MCF 10A (cell line): ENCODE measurements around the gene FUOM. TPM values are rescaled to one million over a fixed set of nuclear protein-coding genes. Genes with fewer than 3 reads are reported as not detected.

Experiments used
- BruUV-seq: library from RNA; stranded (reverse); fragments of 400-500 nt; replicated peaks from 2 replicates; lab custom pipeline; 2021; lab: Mats Ljungman, UMichigan
- CTCF ChIA-PET: fragments of 300-600 bp; sonication (Branson Sonifier 250); formaldehyde crosslinking; extraction: SDS; loops from one replicate; lab custom pipeline; 2021; ENCODE audit warnings: antibody characterized with exemption, inconsistent platforms; lab: Yijun Ruan, JAX
- POLR2A ChIA-PET: fragments of 300-600, 350-650 bp; sonication (Branson Sonifier 250); formaldehyde crosslinking; extraction: SDS; loops from one replicate; lab custom pipeline; 2020; ENCODE audit warnings: antibody characterized with exemption, inconsistent platforms; lab: Yijun Ruan, JAX
- DNase-seq: peaks from one replicate; pipeline ENCODE4 v3.0.0-alpha.2; 2018; ENCODE audit not compliant: unreplicated experiment
- H3K27ac Mint-ChIP-seq: one replicate; pipeline ENCODE4 v1.8.0; 2022; ENCODE audit warnings: mild to moderate bottlenecking, low read depth, mixed read lengths; ENCODE audit not compliant: unreplicated experiment
- H3K27me3 Mint-ChIP-seq: one replicate; pipeline ENCODE4 v1.8.0; 2022; ENCODE audit warnings: mixed read lengths; ENCODE audit not compliant: insufficient read depth, unreplicated experiment
- H3K36me3 Mint-ChIP-seq: one replicate; pipeline ENCODE4 v1.8.0; 2022; ENCODE audit warnings: mild to moderate bottlenecking, moderate library complexity, mixed read lengths; ENCODE audit not compliant: insufficient read depth, unreplicated experiment
- H3K4me1 Mint-ChIP-seq: one replicate; pipeline ENCODE4 v1.8.0; 2022; ENCODE audit warnings: mixed read lengths; ENCODE audit not compliant: insufficient read depth, unreplicated experiment
- H3K4me3 Mint-ChIP-seq: one replicate; pipeline ENCODE4 v1.8.0; 2022; ENCODE audit warnings: mild to moderate bottlenecking, moderate library complexity, mixed read lengths; ENCODE audit not compliant: unreplicated experiment
- H3K9me3 Mint-ChIP-seq: one replicate; pipeline ENCODE4 v1.8.0; 2022; ENCODE audit warnings: mixed read lengths; ENCODE audit not compliant: unreplicated experiment
- CTCF ChIP-seq: fragments of 200-600 bp; IDR thresholded peaks from one replicate; pipeline ENCODE4 v1.8.0; 2022; ENCODE audit warnings: antibody characterized with exemption, mild to moderate bottlenecking; ENCODE audit not compliant: unreplicated experiment
- intact Hi-C: fragments of 100-400 bp; cut with micrococcal nuclease; formaldehyde crosslinking; loops from 2 replicates; pipeline ENCODE4 v1.14.1; 2022
- total RNA-seq: library from RNA; stranded (reverse); gene quantifications from 2 replicates; pipeline ENCODE4 v1.2.3, GENCODE V29; 2022

The FUOM gene
- total RNA-seq, 1 experiment from 2014 or later, result 22.6 TPM

GRCh38 chr10:133379152-133379800 lies 21.5 kb upstream of the FUOM start, which contains the start of gene PAOX:
PAOX (plus strand) TSS chr10:133379262; CDS start chr10:133379317, 55 bp downstream.
- peak; percentile 29 for DNase-seq

GRCh38 chr10:133378251-133379096 lies 20.7 kb upstream of the FUOM start:
- TF ChIP-seq CTCF, result no peak
- ChIA-PET POLR2A (interaction anchor here (0.7 to 1.4 kb wide), 3 partner anchors 12 to 121 kb away, joined by 3 to 8 read pairs (median 5); partner anchors contain the start of gene MTG1), CTCF (interaction anchor here (0.9 to 1.1 kb wide), 2 partner anchors 10 to 115 kb away, joined by 3 to 4 read pairs; no protein-coding TSS in a partner anchor)
- H3K27ac Mint-ChIP-seq, result no peak overlapping the region
- H3K9me3 Mint-ChIP-seq, result no peaks in the 10 kb centered on the region
- no peaks in the 10 kb centered on the region for H3K36me3 Mint-ChIP-seq
- peak; percentile 29 for DNase-seq
- no peaks in the 10 kb centered on the region for H3K27me3 Mint-ChIP-seq
- intact Hi-C loops, result no loop called here
- peaks cover 5% of the 10 kb centered on the region for H3K4me1 Mint-ChIP-seq
- BruUV-seq, result no TSS peak
- H3K4me3 Mint-ChIP-seq, result peak overlapping the region; percentile 71

More at GRCh38 chr10:133379152-133379800, 21.5 kb upstream of the FUOM start, which contains the start of gene PAOX:
- H3K27ac Mint-ChIP-seq, result no peak within 1 kb of the TSS
- no peak for TF ChIP-seq CTCF
- BruUV-seq, result no TSS peak
- ChIA-PET CTCF (no interaction called here), POLR2A (interaction anchor here (0.8 to 1.2 kb wide), 2 partner anchors 14 to 15 kb away, joined by 3 to 8 read pairs; partner anchors contain the start of gene MTG1)
- no peaks in the 10 kb centered on the region for H3K4me1 Mint-ChIP-seq
- intact Hi-C loops, result no loop called here
- H3K36me3 Mint-ChIP-seq, result no peaks in the 10 kb centered on the region
- no peaks in the 10 kb centered on the region for H3K9me3 Mint-ChIP-seq
- peak within 1 kb of the TSS; percentile 71 for H3K4me3 Mint-ChIP-seq
- H3K27me3 Mint-ChIP-seq, result no peaks in the 10 kb centered on the region

- BruUV-seq, result no TSS peak
- H3K4me3 Mint-ChIP-seq, result peak overlapping the region; percentile 71
- ChIA-PET POLR2A (interaction anchor here (0.7 to 1.4 kb wide), 3 partner anchors 13 to 121 kb away, joined by 3 to 8 read pairs (median 5); partner anchors contain the start of gene MTG1), CTCF (interaction anchor here (0.9 to 1.1 kb wide), 2 partner anchors 9 to 115 kb away, joined by 3 to 4 read pairs; no protein-coding TSS in a partner anchor)
- H3K9me3 Mint-ChIP-seq, result no peaks in the 10 kb centered on the region
- no peak for DNase-seq
- H3K36me3 Mint-ChIP-seq, result peaks cover 5% of the 10 kb centered on the region
- no peaks in the 10 kb centered on the region for H3K27me3 Mint-ChIP-seq
- peaks cover 5% of the 10 kb centered on the region for H3K4me1 Mint-ChIP-seq
- H3K27ac Mint-ChIP-seq, result no peak overlapping the region
- intact Hi-C loops, result no loop called here
- no peak for TF ChIP-seq CTCF
These were observed 20.0 kb upstream of the FUOM start for GRCh38 chr10:133377818-133378250.
